ENCODE results near the gene ANKEF1. TPM values are rescaled to one million over a fixed set of nuclear protein-coding genes. Genes with fewer than 3 reads are reported as not detected.

Gene ANKEF1
- total RNA-seq, 1 donor from 2014 or later: 8.3 TPM

DNA sequence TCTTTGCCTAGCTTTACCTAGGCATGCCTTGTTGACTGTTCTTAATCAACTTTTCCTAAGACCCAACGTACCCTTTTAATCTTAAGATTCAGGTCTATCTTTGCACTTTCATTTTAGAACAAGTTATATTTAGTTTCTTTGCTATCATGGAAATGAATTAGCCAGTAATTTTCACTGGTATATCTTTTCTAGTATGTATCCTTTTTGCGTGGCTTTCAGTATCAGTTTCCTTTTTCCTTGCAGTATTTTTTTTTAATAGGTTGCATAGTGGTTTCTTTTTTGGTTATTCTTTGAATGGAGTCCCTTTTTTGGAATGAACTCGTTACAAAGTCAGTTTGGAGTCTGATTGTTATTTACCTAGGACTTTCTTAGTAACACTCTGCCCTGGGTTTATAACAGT, 7.3 kb downstream of the ANKEF1 start:
- no peaks in the 10 kb centered on the region for H3K9me3 Mint-ChIP-seq
- Histone ChIP-seq H3K36me3 (peaks cover 6% of the 10 kb centered on the region), H2AFZ (replicated peaks) (no peak overlapping the region), H3K4me3 (no peak overlapping the region), H4K20me1 (ENCODE audit: low read depth) (no peaks in the 10 kb centered on the region), H3K79me2 (ENCODE audit: low read depth) (no peaks in the 10 kb centered on the region), H3K4me2 (no peak overlapping the region), H3K27me3 (no peaks in the 10 kb centered on the region), H3F3A (ENCODE audit: low read depth) (no peaks in the 10 kb centered on the region), H3K9me3 (ENCODE audit: low read depth) (no peaks in the 10 kb centered on the region), H3K27ac (no peak overlapping the region), H3K4me1 (no peaks in the 10 kb centered on the region), H3K9ac (no peak overlapping the region)
- H3K36me3 Mint-ChIP-seq: no peaks in the 10 kb centered on the region
- H3K27me3 Mint-ChIP-seq (ENCODE audit: insufficient read depth, low read depth): no peaks in the 10 kb centered on the region
- no peak overlapping the region for H3K27ac Mint-ChIP-seq
- H3K4me3 Mint-ChIP-seq: no peak overlapping the region
- peaks cover under 1% of the 10 kb centered on the region for H3K4me1 Mint-ChIP-seq
- DNase-seq (ENCODE audit: low spot score): no peak
- TF ChIP-seq, protein P1, sequence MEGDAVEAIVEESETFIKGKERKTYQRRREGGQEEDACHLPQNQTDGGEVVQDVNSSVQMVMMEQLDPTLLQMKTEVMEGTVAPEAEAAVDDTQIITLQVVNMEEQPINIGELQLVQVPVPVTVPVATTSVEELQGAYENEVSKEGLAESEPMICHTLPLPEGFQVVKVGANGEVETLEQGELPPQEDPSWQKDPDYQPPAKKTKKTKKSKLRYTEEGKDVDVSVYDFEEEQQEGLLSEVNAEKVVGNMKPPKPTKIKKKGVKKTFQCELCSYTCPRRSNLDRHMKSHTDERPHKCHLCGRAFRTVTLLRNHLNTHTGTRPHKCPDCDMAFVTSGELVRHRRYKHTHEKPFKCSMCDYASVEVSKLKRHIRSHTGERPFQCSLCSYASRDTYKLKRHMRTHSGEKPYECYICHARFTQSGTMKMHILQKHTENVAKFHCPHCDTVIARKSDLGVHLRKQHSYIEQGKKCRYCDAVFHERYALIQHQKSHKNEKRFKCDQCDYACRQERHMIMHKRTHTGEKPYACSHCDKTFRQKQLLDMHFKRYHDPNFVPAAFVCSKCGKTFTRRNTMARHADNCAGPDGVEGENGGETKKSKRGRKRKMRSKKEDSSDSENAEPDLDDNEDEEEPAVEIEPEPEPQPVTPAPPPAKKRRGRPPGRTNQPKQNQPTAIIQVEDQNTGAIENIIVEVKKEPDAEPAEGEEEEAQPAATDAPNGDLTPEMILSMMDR (IDR thresholded peaks at IDR 0.05): no peak
- no peak for TF ChIP-seq EZH2 (IDR thresholded peaks at IDR 0.05)
- TF ChIP-seq EZH2phosphoT487 (IDR thresholded peaks at IDR 0.05): no peak

DNA sequence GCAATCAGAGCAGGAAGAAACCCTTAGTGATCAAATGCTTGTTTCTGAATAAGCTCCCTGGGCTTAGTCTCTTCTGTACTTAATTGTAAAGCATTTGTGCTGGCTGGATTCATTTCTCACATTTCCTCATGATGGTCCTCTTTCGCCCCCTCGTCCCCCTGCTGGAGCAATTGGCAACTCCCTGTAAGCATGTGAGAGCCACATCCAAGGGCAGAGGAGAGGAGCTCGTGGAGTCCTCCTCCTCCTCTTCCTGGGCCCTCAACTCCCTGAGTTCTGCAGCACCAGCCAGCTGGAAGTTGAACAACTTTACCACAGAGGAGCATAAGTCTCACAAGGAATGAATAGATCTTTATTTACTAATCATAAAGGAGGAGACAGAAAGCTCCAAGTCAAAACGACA, 12.6 kb downstream of the ANKEF1 start:
- no peak overlapping the region for H3K4me3 Mint-ChIP-seq
- no peaks in the 10 kb centered on the region for H3K27me3 ChIP-seq
- H3K9me3 ChIP-seq (ENCODE audit: low read depth): no peaks in the 10 kb centered on the region
- H3K27ac Mint-ChIP-seq: peak overlapping the region; percentile 77
- peak; percentile 60 for DNase-seq (ENCODE audit: low spot score)
- H3F3A ChIP-seq (ENCODE audit: low read depth): no peaks in the 10 kb centered on the region
- no peak overlapping the region for H3K27ac ChIP-seq
- H2AFZ ChIP-seq (replicated peaks): no peak overlapping the region
- H4K20me1 ChIP-seq (ENCODE audit: low read depth): no peaks in the 10 kb centered on the region
- H3K36me3 ChIP-seq: no peaks in the 10 kb centered on the region
- no peaks in the 10 kb centered on the region for H3K27me3 Mint-ChIP-seq (ENCODE audit: insufficient read depth, low read depth)
- no peak overlapping the region for H3K4me2 ChIP-seq
- no peak overlapping the region for H3K9ac ChIP-seq
- no peaks in the 10 kb centered on the region for H3K36me3 Mint-ChIP-seq
- no peak overlapping the region for H3K4me3 ChIP-seq
- no peaks in the 10 kb centered on the region for H3K9me3 Mint-ChIP-seq
- H3K4me1 Mint-ChIP-seq: peaks cover 8% of the 10 kb centered on the region
- H3K4me1 ChIP-seq: no peaks in the 10 kb centered on the region
- H3K79me2 ChIP-seq (ENCODE audit: low read depth): no peaks in the 10 kb centered on the region
- TF ChIP-seq EZH2phosphoT487 (IDR thresholded peaks at IDR 0.05): no peak
- TF ChIP-seq, protein P1 (IDR thresholded peaks at IDR 0.05): peak; percentile 57

DNA sequence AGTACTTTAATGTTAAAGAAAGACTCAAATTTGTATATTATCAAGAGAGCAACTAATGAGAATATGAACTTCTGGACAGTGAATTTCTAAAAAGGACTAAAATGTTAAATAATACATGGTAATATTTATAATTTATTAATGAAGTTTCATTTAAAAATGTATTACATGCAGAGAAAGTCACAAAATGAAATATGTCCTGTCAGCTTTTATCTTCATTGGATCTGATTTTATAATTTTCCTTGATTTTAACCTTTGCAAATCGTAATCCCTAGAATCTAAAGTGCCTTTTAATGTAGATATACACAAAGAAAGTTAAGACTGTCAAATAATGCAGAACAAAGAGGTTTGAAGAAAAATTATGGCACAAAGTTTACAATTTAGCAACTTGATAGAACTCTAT, 16.4 kb downstream of the ANKEF1 start:
- Histone ChIP-seq H3K4me1 (no peaks in the 10 kb centered on the region), H3K27me3 (no peaks in the 10 kb centered on the region), H3K4me3 (no peak overlapping the region), H2AFZ (replicated peaks) (no peak overlapping the region), H3K27ac (no peak overlapping the region), H4K20me1 (ENCODE audit: low read depth) (no peaks in the 10 kb centered on the region), H3K9ac (no peak overlapping the region), H3K79me2 (ENCODE audit: low read depth) (no peaks in the 10 kb centered on the region), H3F3A (ENCODE audit: low read depth) (no peaks in the 10 kb centered on the region), H3K4me2 (no peak overlapping the region), H3K36me3 (no peaks in the 10 kb centered on the region), H3K9me3 (ENCODE audit: low read depth) (no peaks in the 10 kb centered on the region)
- DNase-seq (ENCODE audit: low spot score): no peak
- Mint-ChIP-seq H3K27ac (no peak overlapping the region), H3K36me3 (no peaks in the 10 kb centered on the region), H3K9me3 (no peaks in the 10 kb centered on the region), H3K4me3 (no peak overlapping the region), H3K4me1 (peaks cover 8% of the 10 kb centered on the region), H3K27me3 (ENCODE audit: insufficient read depth, low read depth) (no peaks in the 10 kb centered on the region)
- TF ChIP-seq, protein P1 (IDR thresholded peaks at IDR 0.05): no peak
- no peak for TF ChIP-seq EZH2 (IDR thresholded peaks at IDR 0.05)
- TF ChIP-seq EZH2phosphoT487 (IDR thresholded peaks at IDR 0.05): no peak

All from neural progenitor cell (in vitro differentiated cells).